CD4-positive, alpha-beta T cell treated with Interleukin-12 subunit alpha and Interleukin-12 subunit beta, for 1 hour (primary cell): Measurements from ENCODE around the gene UGT2A1.

ENCODE experiments used
- DNase-seq: peaks from one replicate; pipeline ENCODE4 v3.0.0-alpha.2; 2020

Gene UGT2A1

DNA sequence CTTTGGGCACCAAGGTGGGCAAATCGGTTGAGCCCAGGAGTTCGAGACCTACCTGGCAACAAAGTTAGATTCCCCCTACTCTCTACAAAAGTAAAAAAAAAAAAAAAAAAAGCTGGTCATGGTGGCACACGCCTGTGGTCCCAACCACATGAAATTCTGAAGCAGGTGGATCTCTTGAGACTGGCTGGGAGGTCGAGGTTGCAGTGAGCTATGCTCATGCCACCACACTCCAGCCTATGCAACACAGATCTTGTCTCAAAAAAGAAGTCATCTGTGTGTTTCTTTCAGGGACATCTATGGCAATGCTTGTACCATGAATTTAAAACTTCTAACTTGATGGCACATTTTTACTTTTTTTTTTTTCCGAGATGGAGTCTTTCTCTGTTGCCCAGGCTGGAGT is 68.9 kb downstream of the UGT2A1 start:
- DNase-seq: no peak

DNA sequence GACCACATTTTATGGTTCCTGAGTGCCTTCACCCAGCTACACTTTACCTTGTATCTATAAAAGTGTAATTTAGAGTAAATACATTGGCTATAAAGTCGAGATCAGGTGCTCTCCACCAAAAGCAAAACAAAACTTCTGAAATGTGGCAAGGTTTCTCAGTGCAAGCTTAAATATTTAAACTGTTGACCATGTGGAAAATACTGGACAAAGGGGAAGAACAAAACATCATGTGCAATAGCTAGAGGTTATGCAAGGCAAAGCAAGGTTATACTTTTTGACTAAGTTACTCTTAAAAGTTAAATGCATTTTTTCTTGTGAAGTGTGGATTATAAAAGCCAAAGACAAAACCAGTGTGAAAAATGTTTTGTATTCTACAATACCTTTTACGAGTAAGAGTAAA is 69.5 kb downstream of the UGT2A1 start:
- no peak for DNase-seq

GRCh38 chr4:69577245-69577644 is 75.8 kb downstream of the UGT2A1 start:
- DNase-seq: no peak

- no peak for DNase-seq
These were observed 76.7 kb downstream of the UGT2A1 start for GRCh38 chr4:69576251-69576877.

- no peak for DNase-seq
These were observed 84.3 kb downstream of the UGT2A1 start for GRCh38 chr4:69568787-69569186.

GRCh38 chr4:69563424-69563823 is 89.6 kb downstream of the UGT2A1 start:
- no peak for DNase-seq

DNA sequence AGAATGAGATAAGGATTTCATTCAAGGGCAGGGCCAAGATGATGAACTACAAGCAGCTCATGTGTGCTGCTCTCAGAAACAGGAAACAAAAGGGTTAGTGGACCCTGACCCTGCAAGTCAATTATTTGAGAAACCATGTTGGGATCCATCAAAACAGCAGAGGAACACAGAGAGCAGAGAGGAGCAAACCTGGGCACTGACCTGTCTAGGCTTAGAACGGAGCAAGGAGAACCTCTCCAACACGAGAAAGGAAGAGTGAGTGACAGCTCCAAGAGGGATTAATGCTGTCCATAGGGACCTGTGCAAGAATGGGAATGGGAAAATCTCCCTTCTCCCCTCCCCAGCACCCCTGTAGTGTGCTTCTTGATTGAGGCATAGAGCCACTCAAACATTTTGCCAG is 103.4 kb downstream of the UGT2A1 start:
- no peak for DNase-seq

DNA sequence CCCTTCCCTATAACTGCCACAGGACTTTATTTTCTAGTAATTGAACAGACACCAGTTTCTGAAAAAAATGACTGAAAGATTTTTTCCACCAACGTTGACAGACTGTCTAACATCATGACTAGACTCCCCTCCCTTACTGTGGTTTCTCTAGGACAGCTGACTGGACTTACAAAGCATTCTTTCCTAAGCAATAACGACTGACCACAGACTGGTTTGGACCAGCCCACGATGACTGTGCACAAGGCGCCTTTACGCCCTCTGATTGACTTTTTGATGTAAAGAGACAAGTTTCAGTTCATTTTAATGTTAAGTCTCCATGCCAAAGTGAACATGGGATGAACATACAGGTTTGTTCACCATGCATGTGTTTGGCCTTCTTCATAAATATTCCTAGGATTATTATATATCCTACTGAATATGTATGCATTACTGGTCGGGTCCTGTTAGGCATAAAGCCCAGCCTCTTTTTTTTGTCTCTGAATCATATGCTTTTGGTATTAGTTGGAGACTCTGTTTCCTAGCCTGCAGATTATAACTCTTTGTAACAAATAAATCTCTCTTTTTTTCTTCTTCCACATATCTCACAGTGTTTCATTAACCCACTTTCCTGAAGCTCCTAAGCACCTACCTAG is 106.8 kb downstream of the UGT2A1 start:
- no peak for DNase-seq
